Hematopoietic multipotent progenitor cell treated with erythropoietin and hydrocortisone succinate and interleukin-3 and kit ligand, for 6 days (in vitro differentiated cells): ENCODE measurements around the gene ZDHHC5.

Experiments
- DNase-seq: peaks from one replicate; pipeline ENCODE4 v3.0.0-alpha.2; 2015

Gene ZDHHC5

DNA sequence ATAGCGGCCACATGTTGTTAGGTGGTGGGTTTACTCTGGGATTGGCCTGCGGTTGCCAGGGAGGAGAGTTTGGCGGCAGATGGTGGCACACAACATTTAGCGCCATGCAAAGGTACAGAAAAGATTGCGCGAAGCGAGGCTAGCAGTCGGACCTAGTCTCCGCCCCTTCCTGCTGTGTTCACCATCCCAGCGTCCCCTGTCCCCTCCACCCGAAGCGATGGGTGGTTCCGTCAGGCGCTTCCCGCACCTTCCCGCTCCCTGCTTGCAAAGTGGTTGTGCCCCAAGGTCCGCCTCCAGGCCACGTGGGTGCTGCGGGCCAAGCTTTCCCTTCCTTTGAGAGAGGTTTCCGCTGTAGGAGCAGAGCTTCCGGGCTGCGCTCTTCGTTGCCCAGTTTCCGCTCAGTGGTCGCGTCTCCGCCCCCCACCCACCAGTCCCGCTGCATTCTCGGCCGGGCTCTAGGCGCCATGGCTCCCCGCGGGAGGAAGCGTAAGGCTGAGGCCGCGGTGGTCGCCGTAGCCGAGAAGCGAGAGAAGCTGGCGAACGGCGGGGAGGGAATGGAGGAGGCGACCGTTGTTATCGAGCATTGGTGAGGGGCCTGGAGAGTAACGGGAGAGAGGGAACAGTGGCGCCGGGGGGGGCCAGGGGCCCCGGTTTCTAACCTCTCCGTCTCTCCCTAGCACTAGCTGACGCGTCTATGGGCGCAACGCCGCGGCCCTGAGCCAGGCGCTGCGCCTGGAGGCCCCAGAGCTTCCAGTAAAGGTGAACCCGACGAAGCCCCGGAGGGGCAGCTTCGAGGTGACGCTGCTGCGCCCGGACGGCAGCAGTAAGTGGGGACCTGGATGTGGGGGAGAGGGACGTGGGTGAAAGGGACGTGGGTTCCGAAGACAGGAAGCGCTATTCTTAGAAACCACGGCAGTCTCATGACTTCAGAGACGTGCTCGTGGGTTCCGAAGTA is 73.5 kb downstream of the ZDHHC5 start, which contains the start of gene SELENOH:
Gene SELENOH (plus strand): TSS at position 360 of the 955 bp plus-strand sequence. CDS start 105 bp downstream, at position 465.
- peak; percentile 99 for DNase-seq

DNA sequence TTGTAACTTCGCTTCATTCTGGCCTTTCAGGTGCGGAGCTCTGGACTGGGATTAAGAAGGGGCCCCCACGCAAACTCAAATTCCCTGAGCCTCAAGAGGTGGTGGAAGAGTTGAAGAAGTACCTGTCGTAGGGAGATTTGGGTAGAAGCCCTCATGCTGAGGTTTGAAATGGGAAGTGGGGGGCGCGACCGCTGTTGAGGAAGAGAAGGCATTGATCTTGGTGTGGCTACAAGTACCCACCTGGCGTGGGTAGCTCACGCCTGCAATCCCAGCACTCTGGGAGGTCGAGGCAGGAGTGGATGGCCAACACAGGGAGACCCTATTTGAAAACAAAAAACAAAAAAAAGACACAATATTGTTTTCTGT is 74.2 kb downstream of the ZDHHC5 start:
- no peak for DNase-seq

DNA sequence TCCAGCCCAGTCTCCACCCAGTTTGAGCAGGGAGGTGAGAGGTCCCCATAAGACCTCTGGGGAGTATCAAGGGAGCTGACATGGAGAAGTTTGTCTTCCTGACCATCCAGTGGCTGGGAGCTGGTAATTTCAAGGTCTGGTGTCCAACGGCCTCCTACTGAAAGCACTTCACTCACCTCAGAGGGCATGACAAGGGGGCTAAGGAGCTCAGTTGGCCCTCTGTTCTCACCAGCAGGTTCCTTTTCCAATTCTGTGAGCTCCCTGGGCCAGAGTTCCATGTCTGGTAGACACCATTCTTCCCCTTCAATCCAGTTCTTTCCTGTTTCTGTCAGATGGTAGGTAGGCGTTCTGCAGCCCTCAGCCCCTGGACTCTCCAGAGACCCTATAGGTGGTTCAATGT is 76.4 kb downstream of the ZDHHC5 start:
- no peak for DNase-seq

DNA sequence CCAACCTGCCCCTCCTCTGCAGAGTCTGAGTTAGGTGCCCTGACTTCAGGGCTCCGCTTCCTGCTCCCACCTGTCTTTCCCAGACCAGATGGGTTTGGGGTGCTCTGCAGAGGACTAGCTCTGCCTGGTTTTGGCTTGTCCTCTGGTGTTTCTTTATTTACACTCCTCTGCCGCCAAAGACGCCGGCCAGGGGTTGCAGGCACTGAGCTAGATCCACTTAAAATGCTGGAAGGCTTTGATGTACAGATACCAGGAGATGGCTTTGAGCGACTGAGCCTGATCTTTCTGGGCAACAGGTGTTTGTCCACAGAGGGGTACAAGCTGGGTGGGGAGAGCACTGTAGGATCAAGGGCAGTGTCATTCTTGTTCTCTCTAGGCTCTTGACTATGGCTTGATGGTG is 77.3 kb downstream of the ZDHHC5 start:
- DNase-seq: no peak

DNA sequence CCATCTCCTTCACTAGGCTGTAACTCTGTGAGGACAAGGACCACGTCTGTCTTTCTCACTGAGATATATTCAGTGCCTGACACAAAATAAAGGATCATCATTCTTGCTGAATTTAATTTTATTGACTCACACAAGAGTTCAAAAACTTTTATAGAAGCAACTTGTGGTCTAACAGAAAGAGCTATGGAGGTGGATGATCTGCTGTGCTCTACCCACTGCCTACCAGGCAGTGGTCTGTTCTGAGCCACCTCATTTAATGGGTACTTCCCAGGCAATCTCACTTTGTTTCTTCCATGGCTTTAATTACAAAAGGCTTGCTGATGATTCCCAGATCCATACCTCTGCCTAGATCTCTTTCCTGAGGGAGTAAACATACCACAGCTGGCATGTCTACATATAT is 79.0 kb downstream of the ZDHHC5 start:
- DNase-seq: no peak
